GM19452 (cell line): ENCODE results near the gene NDUFAB1.
"Not testable (repeated sequence)": the region's sequence is repeated elsewhere in the genome, so short reads cannot be mapped to it uniquely, and the experiment has no call there.

Experiments
- ATAC-seq: cut with Tn5 transposase; IDR thresholded peaks from one replicate; pipeline ENCODE4 v1.9.1; 2021; ENCODE audit not compliant: unreplicated experiment

Gene NDUFAB1

DNA sequence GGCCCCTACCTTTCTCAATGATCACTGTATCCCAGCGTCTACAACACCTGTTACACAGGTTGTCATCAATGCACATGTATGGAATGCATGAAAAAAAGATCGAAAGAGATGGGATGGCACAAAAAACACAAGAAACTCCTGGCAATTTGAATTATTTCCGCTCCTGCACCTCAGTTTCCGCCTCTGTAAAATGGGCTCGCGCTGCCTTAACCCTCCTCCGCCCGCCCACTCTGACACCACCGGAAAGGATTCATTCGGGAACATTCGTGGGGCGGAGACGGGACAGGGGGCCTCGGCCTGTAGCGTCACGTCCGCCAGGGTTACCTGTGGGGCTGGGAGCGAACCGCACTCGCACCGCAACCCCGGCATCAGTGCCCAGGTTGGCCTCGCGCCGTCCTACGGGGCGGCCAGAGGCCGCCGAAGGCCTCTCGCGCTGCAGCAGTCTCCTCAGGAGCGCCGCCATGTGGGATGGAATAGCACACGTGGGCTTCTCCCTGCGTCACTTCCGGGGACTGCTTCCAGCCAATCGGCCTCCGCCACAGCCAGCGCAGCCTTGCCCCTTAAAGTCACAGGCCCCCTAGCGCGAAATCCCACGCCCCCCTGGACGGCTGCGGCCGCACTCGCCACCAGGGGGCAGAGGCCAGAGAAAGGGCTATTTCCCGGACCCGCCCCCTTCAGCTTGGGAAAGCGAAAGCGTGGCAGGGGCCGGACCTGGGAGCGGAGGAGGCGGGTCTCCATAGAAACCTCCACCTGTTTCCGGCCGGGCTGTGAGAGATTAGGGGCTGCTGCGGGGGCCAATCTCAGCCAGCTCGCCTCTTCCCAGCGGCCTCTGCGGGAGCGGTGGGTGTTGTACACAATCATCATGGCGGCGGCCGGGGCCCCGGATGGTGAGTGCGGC lies 39.0 kb downstream of the NDUFAB1 start, which contains the start of the genes EARS2 and UBFD1:
TSS of gene EARS2 (minus strand) at position 470 of the 898 bp plus-strand sequence. CDS start at position 463, 7 bp downstream.
TSS of gene UBFD1 (plus strand) at position 847 of the 898 bp plus-strand sequence. CDS start at position 863, 16 bp downstream.
- peak; percentile 88 for ATAC-seq

DNA sequence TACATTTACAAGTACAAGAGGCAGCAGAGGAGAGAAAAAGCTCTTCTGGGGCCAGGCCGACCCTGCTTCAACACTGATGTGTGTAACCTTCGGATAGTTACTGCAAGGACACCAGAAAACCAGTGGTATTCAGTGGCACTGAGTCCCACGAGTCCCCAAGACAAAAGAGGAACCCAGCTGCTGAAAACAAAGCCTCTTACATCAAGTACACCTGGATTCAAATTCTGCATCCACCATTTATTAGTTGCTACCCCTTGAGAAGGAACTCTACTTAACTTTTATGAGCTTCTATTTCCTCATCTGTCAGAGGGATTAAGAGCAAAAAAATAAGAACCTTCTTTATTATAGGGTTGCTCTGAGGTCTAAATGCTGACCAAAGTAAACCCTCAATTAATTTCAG lies 41.6 kb downstream of the NDUFAB1 start:
- no peak for ATAC-seq

DNA sequence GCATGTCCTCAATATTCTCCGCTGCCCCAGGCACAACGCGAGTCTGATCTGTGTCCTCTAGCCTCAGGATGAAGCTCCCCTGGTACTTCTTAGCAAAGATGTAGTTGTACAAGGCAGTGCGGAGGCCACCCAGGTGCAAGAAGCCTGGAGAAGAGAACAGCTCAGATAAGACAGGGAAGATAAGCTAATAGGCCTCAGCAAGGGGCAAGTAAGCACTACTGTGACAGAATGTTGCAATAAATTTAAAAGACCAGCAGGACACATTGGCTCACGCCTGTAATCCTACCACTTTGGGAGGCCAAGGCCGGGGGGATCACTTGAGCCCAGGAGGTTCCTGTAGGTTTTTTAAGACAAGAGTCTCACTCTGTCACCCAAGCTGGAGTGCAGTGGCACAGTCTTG lies 44.0 kb downstream of the NDUFAB1 start:
- no peak for ATAC-seq

DNA sequence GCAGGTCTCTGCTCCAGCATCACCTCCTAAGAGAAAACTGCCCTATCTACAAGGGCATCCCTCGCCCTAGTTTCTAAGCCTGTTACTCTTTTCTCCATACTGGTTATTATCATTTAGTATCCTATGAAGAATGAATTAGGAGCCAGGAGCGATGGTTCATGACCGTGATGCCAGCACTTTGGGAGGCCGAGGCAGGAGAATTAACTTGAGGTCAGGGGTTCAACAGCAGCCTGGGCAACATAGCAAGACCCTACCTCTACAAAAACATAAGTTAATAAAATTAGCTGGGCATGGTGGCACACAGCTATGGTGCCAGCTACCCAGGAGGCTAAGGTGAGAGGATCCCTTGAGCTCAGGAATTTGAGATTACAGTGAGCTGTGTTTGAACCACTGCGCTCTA lies 46.2 kb downstream of the NDUFAB1 start:
- ATAC-seq = no peak

DNA sequence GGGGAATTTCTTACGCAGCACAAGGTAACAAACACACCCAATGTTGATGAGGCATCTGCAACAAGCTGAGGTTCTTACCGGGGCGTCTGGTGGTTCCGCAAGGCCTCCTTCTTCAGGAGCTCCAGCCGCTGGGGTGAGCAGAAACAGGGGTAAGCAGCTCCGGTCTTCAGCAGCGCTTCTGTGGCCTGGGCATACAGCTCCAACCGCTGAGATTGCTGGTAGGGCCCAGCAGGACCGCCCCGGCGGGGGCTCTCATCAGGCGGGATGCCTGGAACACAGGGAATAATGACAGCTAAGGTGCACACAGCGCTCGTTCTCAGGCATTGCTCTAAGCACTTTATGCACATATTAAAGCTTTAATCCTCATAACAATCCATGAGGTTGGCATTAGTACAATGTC lies 51.7 kb downstream of the NDUFAB1 start:
- no peak for ATAC-seq

DNA sequence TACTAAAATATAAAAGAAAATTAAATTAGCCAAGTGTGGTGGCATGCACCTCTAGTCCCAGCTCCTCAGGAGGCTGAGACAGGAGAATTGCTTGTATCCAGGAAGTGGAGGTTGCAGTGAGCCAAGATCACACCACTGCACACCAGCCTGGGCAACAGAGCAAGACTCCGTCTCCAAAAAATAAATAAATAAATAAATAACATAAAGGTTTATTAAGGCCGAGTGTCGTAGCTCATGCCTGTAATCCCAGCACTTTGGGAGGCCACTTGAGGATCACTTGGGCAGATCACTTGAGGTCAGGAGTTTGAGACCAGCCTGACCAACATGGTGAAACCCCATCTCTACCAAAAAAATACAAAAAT lies 55.3 kb downstream of the NDUFAB1 start:
- not testable (repeated sequence) for ATAC-seq

DNA sequence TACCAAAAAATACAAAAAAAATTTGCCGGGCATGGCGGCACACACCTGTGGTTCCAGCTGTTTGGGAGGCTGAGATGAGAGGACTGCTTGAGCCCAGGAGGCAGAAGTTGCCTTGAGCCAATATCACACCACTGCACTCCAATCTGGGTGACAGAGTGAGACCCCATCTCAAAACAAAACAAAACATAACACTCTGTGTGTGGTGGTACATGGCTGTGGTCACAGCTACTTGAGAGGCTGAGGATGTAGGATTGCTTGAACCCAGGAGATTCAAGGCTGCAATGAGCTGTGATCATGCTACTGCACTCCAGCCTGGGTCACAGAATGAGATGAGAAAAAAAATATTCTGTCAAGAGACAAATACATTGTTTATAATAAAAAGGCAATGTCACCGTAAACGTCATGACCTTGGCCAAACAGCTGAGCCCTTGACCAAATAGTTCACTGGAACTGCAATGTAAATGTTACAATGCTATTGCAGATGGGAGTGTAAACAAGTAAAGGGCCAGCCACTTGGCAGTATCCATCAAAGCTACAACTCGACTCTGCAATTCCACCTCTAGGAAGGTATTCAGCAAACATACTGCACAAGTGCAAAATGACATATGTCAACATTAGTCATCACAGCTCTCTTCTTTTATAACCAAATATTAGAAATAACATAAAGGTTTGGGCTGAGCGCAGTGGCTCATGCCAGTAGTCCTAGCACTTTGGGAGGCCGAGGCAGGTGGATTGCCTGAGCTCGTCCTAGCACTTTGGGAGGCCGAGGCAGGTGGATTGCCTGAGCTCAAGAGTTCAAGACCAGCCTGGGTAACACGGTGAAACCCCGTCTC lies 55.9 kb downstream of the NDUFAB1 start:
- ATAC-seq = no peak

DNA sequence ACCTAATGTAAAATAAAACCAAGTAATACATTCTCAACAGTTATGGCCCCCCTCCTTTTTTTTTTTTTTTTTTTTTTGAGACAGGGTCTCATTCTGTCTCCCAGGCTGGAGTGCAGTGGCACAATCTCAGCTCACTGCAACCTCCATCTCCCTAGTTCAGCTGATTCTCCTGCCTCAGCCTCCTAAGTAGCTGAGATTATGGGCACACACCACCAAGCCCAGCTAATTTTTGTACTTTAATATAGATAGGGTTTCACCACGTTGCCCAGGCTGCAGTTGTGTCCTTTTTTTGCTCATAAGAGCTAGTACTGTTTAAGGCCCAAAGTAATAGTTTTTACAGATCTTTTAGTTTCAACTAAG lies 57.2 kb downstream of the NDUFAB1 start:
- no peak for ATAC-seq

DNA sequence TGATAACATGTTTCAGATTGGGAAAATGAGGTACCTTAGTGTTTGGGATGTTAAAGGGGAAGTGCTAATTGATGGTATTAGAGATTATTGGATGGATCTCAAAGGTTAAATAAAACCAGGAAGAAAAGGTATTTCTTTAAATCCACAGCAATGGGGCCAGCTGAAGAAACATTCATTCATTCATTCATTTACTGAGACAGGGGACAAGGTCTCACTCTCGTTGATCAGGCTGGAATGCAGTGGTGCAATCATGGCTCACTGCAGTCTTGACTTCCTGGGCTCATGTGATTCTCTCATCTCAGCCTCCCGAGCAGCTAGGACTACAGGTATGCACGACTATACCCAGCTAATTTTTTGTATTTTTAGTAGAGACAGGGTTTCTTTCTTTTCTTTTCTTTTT lies 58.7 kb downstream of the NDUFAB1 start:
- ATAC-seq = no peak

DNA sequence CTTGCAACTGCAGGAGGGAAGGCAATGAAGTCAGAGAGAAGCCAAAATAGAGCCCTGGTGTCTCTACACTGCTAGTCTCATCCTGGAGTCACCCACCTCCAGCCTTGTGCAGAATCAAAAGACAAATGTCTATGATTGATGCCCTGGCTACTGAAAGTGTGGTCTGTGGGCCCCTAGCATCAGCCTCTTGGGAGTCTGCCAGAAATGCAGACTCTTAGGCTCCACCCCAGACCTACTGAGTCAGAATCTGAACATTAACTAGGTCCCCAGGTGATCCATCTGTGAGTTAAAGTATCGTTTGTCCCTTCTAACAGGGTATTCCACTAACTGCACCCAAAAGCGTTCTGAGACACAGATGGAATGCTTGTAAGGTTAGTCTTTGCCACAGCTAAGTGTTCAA lies 60.2 kb downstream of the NDUFAB1 start:
- no peak for ATAC-seq

DNA sequence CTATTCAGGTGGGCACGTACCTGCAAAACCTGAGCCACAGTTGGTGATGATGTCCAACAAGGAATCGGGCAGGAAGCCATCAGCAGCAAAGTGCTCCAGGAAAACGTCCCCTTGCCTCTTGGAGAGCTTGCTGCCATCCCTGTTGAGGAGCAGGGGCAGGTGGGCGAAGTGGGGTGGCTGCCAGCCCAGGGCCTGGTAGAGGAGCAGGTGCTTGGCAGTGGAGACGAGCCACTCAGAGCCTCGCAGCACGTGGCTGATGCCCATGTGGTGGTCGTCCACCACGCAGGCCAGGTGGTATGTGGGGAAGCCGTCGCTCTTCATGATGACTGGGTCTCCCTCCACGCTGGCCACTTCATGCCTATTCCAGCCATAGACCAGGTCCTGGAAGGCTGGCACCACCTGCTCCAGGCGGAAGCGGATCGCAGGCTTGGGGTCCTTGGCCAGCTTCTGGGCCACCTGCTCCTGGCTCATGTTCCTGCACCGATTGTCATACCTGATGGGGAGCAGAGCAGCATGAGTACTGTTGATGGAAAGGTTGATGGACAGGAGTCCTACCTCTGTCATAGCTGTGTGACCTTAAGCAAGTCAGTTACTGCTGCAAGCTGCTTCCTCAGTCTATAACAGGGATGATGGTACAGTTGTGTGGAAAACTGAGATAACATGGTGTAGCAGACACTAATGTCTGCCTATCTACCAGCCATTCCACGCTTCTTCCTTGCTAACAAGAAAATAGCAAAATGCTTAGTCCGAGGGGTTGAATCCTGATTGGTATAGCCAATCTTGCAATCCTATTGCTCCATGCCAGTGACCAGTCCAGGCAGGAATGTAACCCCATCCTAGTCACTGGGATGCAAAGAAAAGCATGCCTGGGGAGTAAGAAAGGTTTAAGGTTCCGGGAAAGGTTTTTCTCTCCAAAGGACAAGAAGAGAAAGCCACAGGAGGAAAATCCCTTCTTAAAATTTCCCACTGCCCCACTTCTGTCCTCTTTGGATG lies 61.0 kb downstream of the NDUFAB1 start:
- ATAC-seq = no peak

DNA sequence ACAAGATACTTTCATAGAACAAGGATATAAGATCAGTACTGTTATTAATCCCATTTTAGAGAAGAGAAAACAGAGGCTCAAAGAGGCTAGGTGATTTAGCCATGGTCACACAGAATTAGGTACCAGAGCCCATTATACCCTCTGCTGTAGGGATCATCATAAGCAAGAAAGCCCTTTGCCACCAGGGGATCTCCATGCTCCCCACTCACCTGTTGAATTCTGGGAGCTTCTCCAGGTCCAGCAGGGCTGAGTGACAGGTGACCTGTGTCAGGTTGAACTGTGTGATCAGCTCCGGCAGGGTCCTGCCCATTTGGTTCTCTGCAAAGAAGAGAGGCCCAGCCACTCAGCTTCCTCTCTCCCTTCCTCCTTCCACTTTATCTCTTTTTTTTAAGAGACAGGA lies 63.7 kb downstream of the NDUFAB1 start:
- no peak for ATAC-seq
